Heart left ventricle (tissue), 13 donors: ENCODE results near the gene BCL2L12.

Experiments used
- POLR2A ChIP-seq, 2 donors: fragments of 450-650 bp; IDR thresholded peaks; one replicate each; pipeline ENCODE4 v1.6.1; 2017; ENCODE audit warnings: antibody characterized with exemption in 2 of 2, mild to moderate bottlenecking in 2 of 2, moderate library complexity in 2 of 2
- TF ChIP-seq, protein P1 (sequence below), 12 donors: fragments of 200-600 bp; sonication (generic) in 4 of 12; IDR thresholded peaks; one replicate each; pipeline versions ENCODE4 v1.5.0 to v1.8.0; 2018 to 2022; ENCODE audit warnings: antibody characterized with exemption in 12 of 12, mild to moderate bottlenecking in 5 of 12
- donor health status: ischemic (EF 13 %, LVEDD 7.1; RV severe dilation, severe dysfunction).
- donor health status: DM: no; HTN: yes; CAD: no.
- donor health status: DM: no; HTN: no; CAD: no.
- donor health status: ischemic (EF 25% LVEDD 6.9; RV normal size, moderate dysfunction).
- donor health status: ischemic (EF 25% LVEDD 5.7; RV mildly dilated, moderate dysfunction).
- donor health status: ischemic (EF 35%, LVEDD 5.7; RV mildly dilated, moderate dysfunction).
- donor health status: nonischemic (EF 11% LVEDD 7.7; RV severe dilation, severe dysfunction).
- donor health status: DM: yes; HTN: yes; CAD: no.
- donor health status: PGD.
- donor health status: ischemic (EF 29% LVEDD 5.4; RV normal size, mild dysfunction).
- donor health status: nonischemic (EF 23%, LVEDD 6.1; RV moderate dilation, normal function).

DNA sequence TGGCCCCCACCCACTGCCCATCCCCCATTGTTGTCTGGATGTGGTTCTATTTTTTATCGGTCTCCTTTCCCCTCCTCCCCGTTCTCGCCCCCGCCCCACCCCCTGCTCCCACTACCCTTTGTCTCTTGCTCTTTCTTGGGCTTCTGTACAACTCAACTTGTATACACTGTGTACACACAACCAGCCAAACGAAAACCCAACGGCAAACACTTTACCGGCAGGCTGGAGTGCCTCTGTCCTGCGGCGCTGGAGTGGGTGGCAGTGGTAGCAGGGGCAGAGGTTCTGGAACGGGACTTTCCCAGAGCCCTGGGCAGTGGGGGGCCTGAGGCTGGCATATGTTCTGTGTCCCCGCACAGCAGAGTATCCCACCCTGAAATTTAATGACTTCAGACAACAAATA, 39.5 kb upstream of the BCL2L12 start:
- TF ChIP-seq, protein P1, sequence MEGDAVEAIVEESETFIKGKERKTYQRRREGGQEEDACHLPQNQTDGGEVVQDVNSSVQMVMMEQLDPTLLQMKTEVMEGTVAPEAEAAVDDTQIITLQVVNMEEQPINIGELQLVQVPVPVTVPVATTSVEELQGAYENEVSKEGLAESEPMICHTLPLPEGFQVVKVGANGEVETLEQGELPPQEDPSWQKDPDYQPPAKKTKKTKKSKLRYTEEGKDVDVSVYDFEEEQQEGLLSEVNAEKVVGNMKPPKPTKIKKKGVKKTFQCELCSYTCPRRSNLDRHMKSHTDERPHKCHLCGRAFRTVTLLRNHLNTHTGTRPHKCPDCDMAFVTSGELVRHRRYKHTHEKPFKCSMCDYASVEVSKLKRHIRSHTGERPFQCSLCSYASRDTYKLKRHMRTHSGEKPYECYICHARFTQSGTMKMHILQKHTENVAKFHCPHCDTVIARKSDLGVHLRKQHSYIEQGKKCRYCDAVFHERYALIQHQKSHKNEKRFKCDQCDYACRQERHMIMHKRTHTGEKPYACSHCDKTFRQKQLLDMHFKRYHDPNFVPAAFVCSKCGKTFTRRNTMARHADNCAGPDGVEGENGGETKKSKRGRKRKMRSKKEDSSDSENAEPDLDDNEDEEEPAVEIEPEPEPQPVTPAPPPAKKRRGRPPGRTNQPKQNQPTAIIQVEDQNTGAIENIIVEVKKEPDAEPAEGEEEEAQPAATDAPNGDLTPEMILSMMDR (IDR thresholded peaks at IDR 0.05): no peak
- no peak for TF ChIP-seq POLR2A (IDR thresholded peaks at IDR 0.05)
